Heart left ventricle (tissue), 13 donors: ENCODE data around the gene FAM241B.

Source experiments
- POLR2A ChIP-seq, 2 donors: fragments of 450-650 bp; IDR thresholded peaks; one replicate each; pipeline ENCODE4 v1.6.1; 2017; ENCODE audit warnings: antibody characterized with exemption in 2 of 2, mild to moderate bottlenecking in 2 of 2, moderate library complexity in 2 of 2
- TF ChIP-seq, protein P1 (sequence below), 12 donors: fragments of 200-600 bp; sonication (generic) in 4 of 12; IDR thresholded peaks; one replicate each; pipeline versions ENCODE4 v1.5.0 to v1.8.0; 2018 to 2022; ENCODE audit warnings: antibody characterized with exemption in 12 of 12, mild to moderate bottlenecking in 5 of 12
- donor health status: ischemic (EF 13 %, LVEDD 7.1; RV severe dilation, severe dysfunction).
- donor health status: DM: no; HTN: yes; CAD: no.
- donor health status: DM: no; HTN: no; CAD: no.
- donor health status: ischemic (EF 25% LVEDD 6.9; RV normal size, moderate dysfunction).
- donor health status: ischemic (EF 25% LVEDD 5.7; RV mildly dilated, moderate dysfunction).
- donor health status: ischemic (EF 35%, LVEDD 5.7; RV mildly dilated, moderate dysfunction).
- donor health status: nonischemic (EF 11% LVEDD 7.7; RV severe dilation, severe dysfunction).
- donor health status: DM: yes; HTN: yes; CAD: no.
- donor health status: PGD.
- donor health status: ischemic (EF 29% LVEDD 5.4; RV normal size, mild dysfunction).
- donor health status: nonischemic (EF 23%, LVEDD 6.1; RV moderate dilation, normal function).

DNA sequence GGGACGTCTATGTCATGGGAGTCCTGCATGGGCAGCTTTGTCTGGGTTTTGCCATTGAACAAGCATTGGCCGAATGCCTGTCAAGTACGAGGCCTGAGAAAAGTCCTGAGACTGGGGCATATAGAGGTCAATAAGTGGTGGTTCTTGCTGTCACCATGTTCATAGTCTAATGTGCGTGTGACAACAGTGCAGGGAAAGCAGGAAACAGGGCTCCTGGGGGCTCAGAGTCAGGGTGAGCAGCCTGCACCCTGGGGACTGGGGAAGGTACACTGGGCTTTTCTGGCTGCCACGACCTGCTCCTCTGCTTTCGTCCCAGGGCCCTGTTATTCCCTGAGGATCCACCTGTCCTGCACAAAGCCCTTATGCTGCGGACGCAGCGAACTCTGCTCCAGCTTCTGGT is 21.3 kb downstream of the FAM241B start:
- TF ChIP-seq, protein P1, sequence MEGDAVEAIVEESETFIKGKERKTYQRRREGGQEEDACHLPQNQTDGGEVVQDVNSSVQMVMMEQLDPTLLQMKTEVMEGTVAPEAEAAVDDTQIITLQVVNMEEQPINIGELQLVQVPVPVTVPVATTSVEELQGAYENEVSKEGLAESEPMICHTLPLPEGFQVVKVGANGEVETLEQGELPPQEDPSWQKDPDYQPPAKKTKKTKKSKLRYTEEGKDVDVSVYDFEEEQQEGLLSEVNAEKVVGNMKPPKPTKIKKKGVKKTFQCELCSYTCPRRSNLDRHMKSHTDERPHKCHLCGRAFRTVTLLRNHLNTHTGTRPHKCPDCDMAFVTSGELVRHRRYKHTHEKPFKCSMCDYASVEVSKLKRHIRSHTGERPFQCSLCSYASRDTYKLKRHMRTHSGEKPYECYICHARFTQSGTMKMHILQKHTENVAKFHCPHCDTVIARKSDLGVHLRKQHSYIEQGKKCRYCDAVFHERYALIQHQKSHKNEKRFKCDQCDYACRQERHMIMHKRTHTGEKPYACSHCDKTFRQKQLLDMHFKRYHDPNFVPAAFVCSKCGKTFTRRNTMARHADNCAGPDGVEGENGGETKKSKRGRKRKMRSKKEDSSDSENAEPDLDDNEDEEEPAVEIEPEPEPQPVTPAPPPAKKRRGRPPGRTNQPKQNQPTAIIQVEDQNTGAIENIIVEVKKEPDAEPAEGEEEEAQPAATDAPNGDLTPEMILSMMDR (IDR thresholded peaks at IDR 0.05) = no peak
- no peak for TF ChIP-seq POLR2A (IDR thresholded peaks at IDR 0.05)
